Spleen (tissue), 11 donors: ENCODE results near the gene PMM2. TPM values are rescaled to one million over a fixed set of nuclear protein-coding genes. Genes with fewer than 3 reads are reported as not detected.

Source experiments
- DNase-seq: peaks from one replicate; pipeline ENCODE4 v3.0.0-alpha.2; 2020
- H3K27ac ChIP-seq, 8 donors: fragments of 200-600 bp; sonication (generic) in 7 of 8; 1 replicate in 4 of 8; 2 replicates in 4 of 8; pipeline versions ENCODE4 v1.5.0 to v1.8.0; 2016 to 2021; ENCODE audit warnings: inconsistent platforms in 4 of 8, mild to moderate bottlenecking in 4 of 8, moderate library complexity in 1 of 8
- H3K27me3 ChIP-seq, 7 donors: fragments of 200-600 bp; sonication (generic) in 6 of 7; replicated peaks in 1 of 7; 1 replicate in 4 of 7; 2 replicates in 3 of 7; pipeline versions ENCODE4 v1.5.0 to v1.8.0; 2016 to 2021; ENCODE audit warnings: inconsistent platforms in 3 of 7, mild to moderate bottlenecking in 1 of 7
- H3K36me3 ChIP-seq, 6 donors: fragments of 200-600 bp; sonication (generic) in 5 of 6; 1 replicate in 4 of 6; 2 replicates in 2 of 6; pipeline versions ENCODE4 v1.5.0 to v1.8.0; 2016 to 2021; ENCODE audit warnings: inconsistent platforms in 2 of 6
- H3K4me1 ChIP-seq, 6 donors: fragments of 200-600 bp; sonication (generic) in 5 of 6; 1 replicate in 3 of 6; 2 replicates in 3 of 6; pipeline versions ENCODE4 v1.5.0 to v1.8.0; 2016 to 2021; ENCODE audit warnings: inconsistent platforms in 3 of 6
- H3K4me3 ChIP-seq, 8 donors: fragments of 200-600 bp; sonication (generic) in 7 of 8; 1 replicate in 4 of 8; 2 replicates in 4 of 8; pipeline versions ENCODE4 v1.5.0 to v1.8.0; 2016 to 2021; ENCODE audit warnings: inconsistent platforms in 4 of 8, mild to moderate bottlenecking in 4 of 8, moderate library complexity in 2 of 8
- H3K9me3 ChIP-seq, 8 donors: fragments of 200-600 bp; sonication (generic) in 7 of 8; 1 replicate in 4 of 8; 2 replicates in 4 of 8; pipeline versions ENCODE4 v1.5.0 to v1.8.0; 2016 to 2021; ENCODE audit warnings: inconsistent platforms in 4 of 8
- POLR2A ChIP-seq, 3 donors: fragments of 450-650 bp; IDR thresholded peaks; one replicate each; pipeline ENCODE4 v1.5.1; 2017; ENCODE audit warnings: antibody characterized with exemption in 3 of 3, mild to moderate bottlenecking in 1 of 3
- POLR2AphosphoS5 ChIP-seq, 3 donors: sonication (generic); formaldehyde crosslinking; IDR thresholded peaks; one replicate each; pipeline ENCODE4 v1.5.1; 2017; ENCODE audit warnings: antibody characterized with exemption in 3 of 3
- WGBS, 5 donors: extraction: QIAGEN DNeasy Blood & Tissue Kit in 3 of 5; methylation state at CpG; one replicate each; pipeline versions ENCODE4 v1.1.5 to v1.1.7; 2013 to 2018; 5-methylcytosine and 5-hydroxymethylcytosine counted together
- intact Hi-C: fragments of 100-400 bp; cut with DNase I; formaldehyde crosslinking; loops from one replicate; pipeline ENCODE4 v1.15.0; 2023; ENCODE audit warnings: low total_unique reads
- polyA plus RNA-seq, 3 donors: library from polyadenylated mRNA; stranded (reverse); fragments of 200-250 nt; gene quantifications; one replicate each; pipeline ENCODE4 v1.2.1, GENCODE V29; 2013
- total RNA-seq, 7 donors: library from RNA; depleted of rRNA in 3 of 7; stranded (reverse); fragments of >200 nt in 3 of 7; fragmentation: NEBNext Ultra II Directional in 4 of 7; extraction: Animal tissue kit (Norgen Biotek cat#: 25700) in 4 of 7; gene quantifications; one replicate each; pipeline versions ENCODE4 v1.1.0 to v1.2.1, GENCODE V29; 2016 to 2021
- TF ChIP-seq, protein P1 (sequence below), 11 experiments: fragments of 200-600 bp in 7 of 11; fragments of 450-650 bp in 4 of 11; sonication (generic) in 4 of 11; IDR thresholded peaks in 8 of 11; conservative IDR thresholded peaks in 3 of 11; 1 replicate in 7 of 11; 2 replicates in 4 of 11; pipeline versions ENCODE4 v1.4.0 to v1.8.0; 2016 to 2021; ENCODE audit warnings: antibody characterized with exemption in 11 of 11, inconsistent platforms in 4 of 11, mild to moderate bottlenecking in 1 of 11
- donor health status: healthy with polysubstance abuse.
- donor health status: DM: no; HTN: no; CAD: no; lungs with moderate emphysema.
- donor health status: DM: no; HTN: no; CAD: no.
- donor health status: Bipolar disorder and iron deficiency.
- donor health status: healthy.
- donor health status: DM: no; HTN: no; CAD: no.
- donor health status: DM: yes; HTN: yes; CAD: no.

The PMM2 gene
- total and polyA plus RNA-seq, 10 donors: 13.0 to 38.8 (median 30.8) TPM

GRCh38 chr16:8862309-8863130 is 64.9 kb downstream of the PMM2 start:
- H3K27ac ChIP-seq: peak overlapping the region in 4 of 8 donors; percentile 14 to 94 (median 74)
- peaks cover 24 to 98% (median 65%) of the 10 kb centered on the region in 6 donors for H3K4me1 ChIP-seq
- no peaks in the 10 kb centered on the region for H3K9me3 ChIP-seq
- intact Hi-C loops: no loop called here
- no peaks in the 10 kb centered on the region for H3K27me3 ChIP-seq
- TF ChIP-seq POLR2AphosphoS5 (IDR thresholded peaks at IDR 0.05) (peak in 1 of 3 donors; percentile 22), POLR2A (IDR thresholded peaks at IDR 0.05) (no peak)
- no peak for DNase-seq
- H3K36me3 ChIP-seq: peaks cover 0 to 28% (median 13%) of the 10 kb centered on the region in 6 donors
- 76 to 89% (median 83%) methylated on average over 14 of the region's 14 CpGs for WGBS, 5 donors
- no peak overlapping the region for H3K4me3 ChIP-seq

GRCh38 chr16:8863594-8864424 is 66.2 kb downstream of the PMM2 start:
- H3K36me3 ChIP-seq: peaks cover 0 to 15% (median 2%) of the 10 kb centered on the region in 6 donors
- intact Hi-C loops: no loop called here
- H3K4me1 ChIP-seq: peaks cover 24 to 95% (median 68%) of the 10 kb centered on the region in 6 donors
- no peak overlapping the region for H3K4me3 ChIP-seq
- no peaks in the 10 kb centered on the region for H3K27me3 ChIP-seq
- no peaks in the 10 kb centered on the region for H3K9me3 ChIP-seq
- peak overlapping the region in 5 of 8 donors; percentile 19 to 94 (median 57) for H3K27ac ChIP-seq
- no peak for DNase-seq
- TF ChIP-seq POLR2AphosphoS5 (IDR thresholded peaks at IDR 0.05) (peak; percentile 41 to 76 (median 71)), POLR2A (IDR thresholded peaks at IDR 0.05) (no peak)
- TF ChIP-seq, protein P1, sequence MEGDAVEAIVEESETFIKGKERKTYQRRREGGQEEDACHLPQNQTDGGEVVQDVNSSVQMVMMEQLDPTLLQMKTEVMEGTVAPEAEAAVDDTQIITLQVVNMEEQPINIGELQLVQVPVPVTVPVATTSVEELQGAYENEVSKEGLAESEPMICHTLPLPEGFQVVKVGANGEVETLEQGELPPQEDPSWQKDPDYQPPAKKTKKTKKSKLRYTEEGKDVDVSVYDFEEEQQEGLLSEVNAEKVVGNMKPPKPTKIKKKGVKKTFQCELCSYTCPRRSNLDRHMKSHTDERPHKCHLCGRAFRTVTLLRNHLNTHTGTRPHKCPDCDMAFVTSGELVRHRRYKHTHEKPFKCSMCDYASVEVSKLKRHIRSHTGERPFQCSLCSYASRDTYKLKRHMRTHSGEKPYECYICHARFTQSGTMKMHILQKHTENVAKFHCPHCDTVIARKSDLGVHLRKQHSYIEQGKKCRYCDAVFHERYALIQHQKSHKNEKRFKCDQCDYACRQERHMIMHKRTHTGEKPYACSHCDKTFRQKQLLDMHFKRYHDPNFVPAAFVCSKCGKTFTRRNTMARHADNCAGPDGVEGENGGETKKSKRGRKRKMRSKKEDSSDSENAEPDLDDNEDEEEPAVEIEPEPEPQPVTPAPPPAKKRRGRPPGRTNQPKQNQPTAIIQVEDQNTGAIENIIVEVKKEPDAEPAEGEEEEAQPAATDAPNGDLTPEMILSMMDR (IDR thresholded peaks at IDR 0.05 in 8 of 11, conservative IDR thresholded peaks at IDR 0.05 in 3 of 11): peak in 1 of 11 experiments; percentile 32
- WGBS, 5 donors: 66 to 76% (median 74%) methylated on average over 15 to 17 of the region's 17 CpGs

DNA sequence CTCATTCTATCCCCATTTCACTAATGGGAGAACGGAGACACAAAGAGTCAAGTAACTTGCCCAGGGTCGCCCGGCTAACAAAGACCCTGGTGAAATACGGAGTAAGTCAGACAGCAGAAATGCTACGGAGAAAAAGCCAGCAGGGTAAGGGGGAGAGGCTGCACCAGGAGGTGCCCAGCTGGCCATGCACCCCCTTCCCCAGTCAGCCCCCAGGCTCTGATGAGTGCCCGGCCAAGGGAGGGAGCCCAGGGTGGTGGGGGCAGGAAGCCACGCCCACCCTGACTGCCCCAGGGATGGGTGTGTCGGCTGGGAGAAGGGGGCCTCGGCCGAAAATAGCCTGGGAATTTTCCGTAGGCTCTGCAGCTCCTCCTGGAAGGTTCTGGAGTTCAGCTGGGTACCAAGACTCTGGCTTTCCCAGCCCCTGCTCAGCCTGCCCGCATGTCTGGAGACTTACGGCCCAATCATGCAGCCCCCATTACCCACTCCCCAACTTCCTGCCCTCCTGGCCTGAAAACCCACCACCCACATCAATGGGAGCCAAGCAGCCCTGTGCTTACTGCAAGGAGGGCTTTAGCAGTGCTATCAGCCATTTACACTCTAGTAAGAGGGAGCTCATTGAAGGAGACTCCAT is 67.0 kb downstream of the PMM2 start:
- no peak for DNase-seq
- 57 to 79% (median 68%) methylated on average over 9 to 13 of the region's 13 CpGs for WGBS, 5 donors
- Histone ChIP-seq H3K27ac (peak overlapping the region in 6 of 8 donors; percentile 19 to 94 (median 37)), H3K27me3 (no peaks in the 10 kb centered on the region), H3K4me1 (peaks cover 27 to 92% (median 75%) of the 10 kb centered on the region in 6 donors), H3K4me3 (no peak overlapping the region), H3K9me3 (no peaks in the 10 kb centered on the region), H3K36me3 (peaks cover 0 to 7% (median 0%) of the 10 kb centered on the region in 6 donors)
- TF ChIP-seq POLR2A (IDR thresholded peaks at IDR 0.05) (no peak), POLR2AphosphoS5 (IDR thresholded peaks at IDR 0.05) (peak in 1 of 3 donors; percentile 51)
- intact Hi-C loops: loop anchor here (5.0 kb wide), 2 partner anchors 67 to 187 kb away; partner anchors contain the start of genes PMM2 and TMEM186

- peaks cover 27 to 92% (median 79%) of the 10 kb centered on the region in 6 donors for H3K4me1 ChIP-seq
- no peaks in the 10 kb centered on the region for H3K36me3 ChIP-seq
- TF ChIP-seq POLR2A (IDR thresholded peaks at IDR 0.05) (no peak), POLR2AphosphoS5 (IDR thresholded peaks at IDR 0.05) (no peak)
- TF ChIP-seq, protein P1 (IDR thresholded peaks at IDR 0.05 in 8 of 11, conservative IDR thresholded peaks at IDR 0.05 in 3 of 11): no peak
- intact Hi-C loops: loop anchor here (5.0 kb wide), 2 partner anchors 68 to 188 kb away; partner anchors contain the start of genes PMM2 and TMEM186
- H3K27ac ChIP-seq: peak overlapping the region in 6 of 8 donors; percentile 19 to 94 (median 63)
- DNase-seq: no peak
- H3K9me3 ChIP-seq: no peaks in the 10 kb centered on the region
- WGBS, 5 donors: 89 to 94% (median 92%) methylated on average over 12 to 14 of the region's 14 CpGs
- H3K27me3 ChIP-seq: no peaks in the 10 kb centered on the region
- H3K4me3 ChIP-seq: no peak overlapping the region
Measured at GRCh38 chr16:8865145-8865882, 67.7 kb downstream of the PMM2 start.
